Left hindlimb (tissue), 1 donor: ENCODE data around the gene YIF1B.
A peak's percentile ranks its signal among the peaks of the same experiment; 100 is the strongest.
"Not testable (repeated sequence)": the region's sequence is repeated elsewhere in the genome, so short reads cannot be mapped to it uniquely, and the experiment has no call there.

Source experiments
- DNase-seq: peaks from one replicate; pipeline ENCODE4 v3.0.0-alpha.2; 2018

YIF1B gene

DNA sequence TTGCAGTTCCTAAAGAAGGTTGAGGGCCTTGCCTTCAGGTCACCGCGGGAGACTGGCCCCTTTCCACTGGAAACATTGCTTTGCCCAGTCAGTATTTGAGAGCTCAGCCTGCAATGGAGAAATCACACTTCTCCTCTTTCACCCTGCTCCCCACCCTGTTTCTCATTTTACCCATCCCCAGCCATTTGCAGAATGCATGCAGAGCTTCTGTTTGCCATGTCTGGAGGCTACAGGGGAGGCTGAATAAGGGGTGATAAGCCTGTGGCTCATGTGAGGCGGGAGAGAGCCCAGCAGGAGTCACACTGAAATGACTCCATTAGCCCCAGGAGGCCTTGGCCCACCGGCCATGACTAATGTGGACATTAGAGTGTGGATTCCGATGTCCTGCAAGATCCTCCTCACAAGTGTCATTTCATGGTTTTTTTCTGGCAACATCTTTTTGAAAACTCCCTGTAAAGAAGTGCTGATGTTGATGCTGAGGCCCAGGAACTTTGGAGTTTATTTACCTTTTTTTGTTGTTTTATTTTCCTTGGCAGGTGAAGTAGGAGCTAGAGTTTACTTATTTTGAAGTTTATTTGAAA is 45.1 kb downstream of the YIF1B start:
- DNase-seq, result no peak

DNA sequence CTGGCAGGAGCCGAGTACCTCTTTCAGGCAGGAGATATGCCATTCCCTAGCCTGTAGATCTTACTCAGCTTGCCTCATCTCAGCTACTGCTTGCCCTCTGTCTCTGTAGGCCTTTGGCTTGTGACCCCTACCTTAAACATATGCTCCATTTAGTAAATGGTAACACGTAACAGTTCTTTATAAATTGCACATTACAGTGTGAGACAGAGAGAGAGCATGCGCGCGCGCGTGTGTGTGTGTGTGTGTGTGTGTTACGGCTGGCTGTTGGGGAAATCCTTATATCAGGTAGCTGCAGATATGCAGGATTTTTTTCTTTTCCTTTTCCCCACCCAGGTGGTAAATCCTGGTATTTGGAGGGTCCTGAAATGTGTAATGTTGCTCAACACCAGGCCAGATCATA is 47.2 kb downstream of the YIF1B start:
- no peak for DNase-seq

GRCh38 chr19:38267761-38268483 is 47.8 kb downstream of the YIF1B start:
- no peak for DNase-seq

GRCh38 chr19:38266981-38267597 is 48.7 kb downstream of the YIF1B start:
- DNase-seq, result no peak

GRCh38 chr19:38265921-38266429 is 49.8 kb downstream of the YIF1B start:
- DNase-seq, result no peak

GRCh38 chr19:38265213-38265861 is 50.4 kb downstream of the YIF1B start:
- DNase-seq, result no peak

DNA sequence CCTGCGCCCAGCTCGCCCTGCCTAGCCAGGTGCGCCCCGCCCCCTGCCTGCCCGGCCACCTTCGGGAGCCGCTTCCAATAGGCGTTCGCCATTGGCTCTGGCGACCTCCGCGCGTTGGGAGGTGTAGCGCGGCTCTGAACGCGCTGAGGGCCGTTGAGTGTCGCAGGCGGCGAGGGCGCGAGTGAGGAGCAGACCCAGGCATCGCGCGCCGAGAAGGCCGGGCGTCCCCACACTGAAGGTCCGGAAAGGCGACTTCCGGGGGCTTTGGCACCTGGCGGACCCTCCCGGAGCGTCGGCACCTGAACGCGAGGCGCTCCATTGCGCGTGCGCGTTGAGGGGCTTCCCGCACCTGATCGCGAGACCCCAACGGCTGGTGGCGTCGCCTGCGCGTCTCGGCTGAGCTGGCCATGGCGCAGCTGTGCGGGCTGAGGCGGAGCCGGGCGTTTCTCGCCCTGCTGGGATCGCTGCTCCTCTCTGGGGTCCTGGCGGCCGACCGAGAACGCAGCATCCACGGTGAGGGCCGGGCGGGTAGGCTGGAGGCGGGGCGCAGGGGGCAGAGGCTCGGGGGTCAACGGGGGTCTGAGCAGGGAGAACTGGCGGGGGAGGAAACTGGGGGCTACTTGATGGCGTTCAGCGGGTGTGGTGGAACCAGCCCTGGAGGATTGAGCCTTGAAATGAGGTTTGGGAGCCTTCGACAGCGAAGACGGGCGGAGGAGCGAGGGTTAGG is 51.1 kb downstream of the YIF1B start, which contains the start of gene SPINT2:
TSS of gene SPINT2 (plus strand) at position 88 of the 727 bp plus-strand sequence. CDS start at position 408, 320 bp downstream.
- DNase-seq, result peak; percentile 47

DNA sequence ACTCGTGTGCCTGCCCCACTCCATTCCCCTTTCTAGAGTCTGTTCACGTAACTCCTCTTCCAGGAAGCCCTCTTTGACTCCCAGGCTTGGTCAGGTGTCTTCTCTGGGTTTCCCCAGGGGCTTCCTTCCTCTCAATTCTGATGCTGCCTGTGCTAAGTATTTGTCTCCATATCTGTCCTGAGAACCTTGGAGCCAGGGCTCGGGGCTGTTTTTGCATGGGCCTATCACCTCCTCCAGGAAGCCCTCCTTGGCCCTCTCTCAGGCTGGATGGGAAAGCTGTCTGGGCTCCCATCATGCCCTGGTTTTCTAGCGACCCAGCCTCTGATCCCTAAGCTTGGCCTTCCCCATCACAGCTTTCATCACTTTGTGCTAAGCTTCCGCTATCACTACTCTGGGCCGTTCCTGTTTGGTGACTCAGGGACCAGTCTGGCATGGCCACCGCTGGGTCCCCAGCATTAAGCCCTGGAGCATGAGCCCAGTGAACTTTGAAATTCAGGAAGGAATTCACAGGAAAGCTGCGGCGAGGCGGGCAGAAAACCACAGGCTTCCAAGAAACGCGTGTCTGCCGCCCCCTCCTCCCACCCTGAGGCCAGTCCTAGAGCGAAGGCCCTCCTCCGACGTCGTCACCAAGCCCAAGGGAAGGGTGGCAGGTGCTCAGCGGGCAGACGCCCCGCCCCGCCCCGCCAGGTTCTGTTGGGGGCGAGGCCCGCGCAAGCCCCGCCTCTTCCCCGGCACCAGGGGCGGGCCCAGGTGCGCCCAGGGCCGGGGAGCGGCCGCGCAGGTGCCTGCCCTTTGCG is 51.9 kb downstream of the YIF1B start:
- DNase-seq, result peak; percentile 53

DNA sequence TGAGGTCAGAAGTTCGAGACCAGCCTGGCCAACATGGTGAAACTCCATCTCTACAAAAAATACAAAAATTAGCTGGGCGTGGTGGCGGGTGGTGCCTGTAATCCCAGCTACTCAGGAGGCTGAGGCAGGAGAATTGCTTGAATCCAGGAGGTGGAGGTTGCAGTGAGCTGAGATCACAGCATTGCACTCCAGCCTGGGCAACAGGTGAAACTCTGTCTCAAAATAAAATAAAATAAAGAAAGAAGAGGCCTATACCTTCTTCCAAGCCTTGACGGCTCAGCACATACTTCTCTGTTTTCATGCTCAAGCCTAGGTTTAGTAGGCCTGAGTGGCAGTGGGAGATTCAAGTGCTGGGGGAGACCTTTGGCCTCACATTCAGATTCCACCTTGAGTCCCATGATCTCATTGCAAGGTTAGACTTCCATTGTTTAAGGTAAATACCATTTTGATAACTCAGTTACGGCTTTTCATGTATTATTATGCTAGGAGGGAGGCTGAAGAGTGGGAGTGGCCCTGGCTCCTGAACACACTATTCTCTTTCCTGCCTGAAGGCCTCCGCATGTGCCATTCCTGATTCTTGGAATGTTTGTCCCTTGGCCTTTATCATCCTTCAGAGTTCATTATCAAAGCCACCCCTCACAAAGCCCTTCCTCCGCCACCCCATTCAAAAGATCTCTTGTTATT is 53.0 kb downstream of the YIF1B start:
- no peak for DNase-seq

DNA sequence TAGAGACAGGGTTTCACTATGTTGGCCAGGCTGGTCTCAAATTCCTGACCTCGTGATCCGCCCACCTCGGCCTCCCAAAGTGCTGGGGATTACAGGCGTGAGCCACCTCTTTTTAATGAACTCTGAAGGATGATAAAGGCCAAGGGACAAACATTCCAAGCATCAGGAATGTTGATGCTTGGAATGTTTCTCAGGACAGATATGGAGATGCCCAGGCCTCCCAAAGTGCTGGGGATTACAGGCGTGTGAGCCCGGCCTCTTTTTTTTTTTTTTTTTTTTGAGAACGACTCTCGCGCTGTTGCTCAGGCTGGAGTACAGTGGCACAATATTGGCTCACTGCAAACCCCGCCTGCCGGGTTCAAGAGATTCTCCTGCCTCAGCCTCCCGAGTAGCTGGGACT is 53.8 kb downstream of the YIF1B start:
- DNase-seq, result not testable (repeated sequence)

DNA sequence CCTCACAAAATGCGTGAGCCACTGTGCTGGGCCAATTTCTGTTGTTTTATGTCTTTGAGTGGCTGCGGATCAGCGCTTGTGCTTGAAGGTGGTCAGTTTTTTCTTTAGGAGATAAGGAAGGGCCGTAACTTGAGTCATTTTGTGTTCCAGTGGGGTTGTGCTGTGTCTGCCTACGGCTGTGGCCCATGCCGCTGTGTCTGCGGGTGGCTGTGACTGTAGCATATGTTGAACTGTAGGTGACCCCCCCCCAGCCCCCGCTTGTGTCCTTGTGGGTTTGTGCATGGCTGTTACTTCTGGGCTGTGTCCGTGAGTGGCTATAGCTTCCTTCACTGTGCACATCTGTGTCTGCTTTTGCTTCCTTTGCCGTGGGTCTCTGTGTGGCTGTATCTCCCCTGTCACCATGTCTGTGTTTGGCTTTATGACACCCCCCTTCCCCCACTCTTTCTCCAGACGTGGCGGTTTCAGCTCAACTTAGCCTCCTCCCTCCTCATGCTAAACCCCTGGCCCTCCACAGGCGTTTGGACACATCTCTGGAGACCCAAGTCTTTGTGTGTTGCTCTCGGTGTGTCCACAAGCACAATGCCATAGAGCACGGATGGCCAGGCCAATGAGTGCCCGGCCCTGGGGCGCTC is 60.2 kb downstream of the YIF1B start:
- DNase-seq, result peak; percentile 52

GRCh38 chr19:38253788-38254187 is 62.0 kb downstream of the YIF1B start:
- DNase-seq, result no peak
